Rectal smooth muscle tissue (tissue), 1 donor: Measurements from ENCODE around the gene CEACAM4.
"Not testable (repeated sequence)": the region's sequence is repeated elsewhere in the genome, so short reads cannot be mapped to it uniquely, and the experiment has no call there.

Source experiments
- H3K27ac ChIP-seq: one replicate; pipeline ENCODE4 v1.7.0; 2013; ENCODE audit warnings: low read depth, low read length, inconsistent platforms
- H3K27me3 ChIP-seq: one replicate; pipeline ENCODE4 v1.7.0; 2013; ENCODE audit warnings: low read length; ENCODE audit not compliant: control insufficient read depth, insufficient read depth
- H3K36me3 ChIP-seq: one replicate; pipeline ENCODE4 v1.7.0; 2013; ENCODE audit warnings: low read length; ENCODE audit not compliant: control insufficient read depth, insufficient read depth
- H3K4me1 ChIP-seq: one replicate; pipeline ENCODE4 v1.7.0; 2013; ENCODE audit warnings: low read length; ENCODE audit not compliant: control insufficient read depth, insufficient read depth
- H3K4me3 ChIP-seq: one replicate; pipeline ENCODE4 v1.7.0; 2013; ENCODE audit warnings: low read length
- H3K9ac ChIP-seq: one replicate; pipeline ENCODE4 v1.7.0; 2013; ENCODE audit warnings: low read length

The CEACAM4 gene

DNA sequence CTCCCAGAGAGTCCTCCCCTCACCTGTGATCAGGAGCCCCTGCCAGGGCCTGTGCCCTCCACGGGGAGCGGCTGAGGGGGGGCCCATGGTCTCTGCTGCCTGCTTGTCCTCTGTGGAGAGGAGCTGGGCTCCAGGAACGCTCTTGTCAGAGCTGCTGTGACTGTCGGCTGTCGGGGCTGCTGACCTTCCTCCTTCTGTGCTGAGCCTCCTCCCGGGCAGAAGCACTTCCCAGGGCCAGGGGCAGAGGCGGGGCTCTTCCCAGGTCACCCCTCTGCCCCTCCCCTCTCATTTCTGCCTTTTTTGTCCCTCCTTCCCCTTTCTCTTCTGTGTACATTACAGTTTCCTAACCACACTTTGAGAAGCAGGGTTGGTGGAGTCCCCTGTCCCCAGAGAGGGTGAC, at the start of gene CEACAM4:
TSS of gene CEACAM4 (minus strand) at position 198 of the 400 bp plus-strand sequence. CDS start at position 87, 111 bp downstream.
- Histone ChIP-seq H3K27me3 (no peaks in the 10 kb centered on the region), H3K27ac (no peak within 1 kb of the TSS), H3K36me3 (no peaks in the 10 kb centered on the region), H3K4me1 (no peaks in the 10 kb centered on the region), H3K9ac (no peak within 1 kb of the TSS), H3K4me3 (no peak within 1 kb of the TSS)

GRCh38 chr19:41671486-41671885, 44.6 kb upstream of the CEACAM4 start:
- Histone ChIP-seq H3K36me3 (no peaks in the 10 kb centered on the region), H3K4me1 (no peaks in the 10 kb centered on the region), H3K27me3 (no peaks in the 10 kb centered on the region), H3K4me3 (no peak overlapping the region), H3K9ac (no peak overlapping the region), H3K27ac (no peak overlapping the region)

DNA sequence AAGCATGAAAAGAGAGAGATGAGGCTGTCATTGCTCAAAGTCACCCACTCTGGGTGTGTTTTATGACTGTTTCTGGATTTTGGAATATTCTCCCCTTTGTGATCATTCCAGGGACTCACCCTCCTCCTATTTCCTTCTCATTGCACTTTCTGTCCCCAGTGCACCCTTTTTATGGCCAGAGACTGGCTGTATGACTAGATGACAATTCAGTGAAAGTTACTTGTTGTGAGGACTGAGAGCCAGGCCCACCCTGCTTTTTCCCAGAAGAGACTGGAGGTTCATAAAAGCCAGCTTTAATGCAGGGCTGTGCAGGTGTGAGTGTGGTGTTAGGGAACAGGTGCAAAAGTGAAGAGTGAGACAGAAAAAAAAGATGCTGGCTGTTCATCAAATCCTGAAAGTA, 43.9 kb upstream of the CEACAM4 start:
- no peaks in the 10 kb centered on the region for H3K4me1 ChIP-seq
- H3K27me3 ChIP-seq, result no peaks in the 10 kb centered on the region
- no peaks in the 10 kb centered on the region for H3K36me3 ChIP-seq
- no peak overlapping the region for H3K4me3 ChIP-seq
- H3K9ac ChIP-seq, result no peak overlapping the region
- no peak overlapping the region for H3K27ac ChIP-seq

GRCh38 chr19:41668315-41668714, 41.4 kb upstream of the CEACAM4 start:
- Histone ChIP-seq H3K36me3 (no peaks in the 10 kb centered on the region), H3K27me3 (no peaks in the 10 kb centered on the region), H3K4me3 (no peak overlapping the region), H3K9ac (no peak overlapping the region), H3K27ac (no peak overlapping the region), H3K4me1 (no peaks in the 10 kb centered on the region)

DNA sequence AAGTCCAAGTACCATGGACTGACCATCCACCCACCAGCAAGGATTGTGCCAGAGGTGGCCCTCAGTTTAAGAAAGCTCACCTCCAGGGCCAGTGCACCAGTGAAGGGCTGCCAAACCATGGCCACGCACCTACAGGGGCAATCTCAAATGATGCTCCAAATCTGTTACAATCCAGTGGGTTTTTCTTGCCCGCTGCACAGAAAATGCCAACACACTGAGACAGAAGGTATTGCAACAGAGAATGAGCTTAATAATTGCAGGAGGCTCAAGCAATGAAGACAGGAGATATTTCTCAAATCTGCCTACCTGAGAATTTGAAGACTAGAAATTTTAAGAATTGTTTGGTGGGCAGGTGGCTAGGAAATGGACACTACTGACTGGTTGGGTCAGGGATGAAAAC, 39.2 kb upstream of the CEACAM4 start:
- no peak overlapping the region for H3K4me3 ChIP-seq
- no peaks in the 10 kb centered on the region for H3K4me1 ChIP-seq
- H3K27ac ChIP-seq, result no peak overlapping the region
- no peak overlapping the region for H3K9ac ChIP-seq
- H3K36me3 ChIP-seq, result no peaks in the 10 kb centered on the region
- H3K27me3 ChIP-seq, result no peaks in the 10 kb centered on the region

- H3K27ac ChIP-seq, result no peak overlapping the region
- no peaks in the 10 kb centered on the region for H3K36me3 ChIP-seq
- no peak overlapping the region for H3K9ac ChIP-seq
- H3K27me3 ChIP-seq, result peaks cover 3% of the 10 kb centered on the region
- H3K4me1 ChIP-seq, result no peaks in the 10 kb centered on the region
- no peak overlapping the region for H3K4me3 ChIP-seq
Measured at GRCh38 chr19:41657157-41657556, 30.3 kb upstream of the CEACAM4 start.

DNA sequence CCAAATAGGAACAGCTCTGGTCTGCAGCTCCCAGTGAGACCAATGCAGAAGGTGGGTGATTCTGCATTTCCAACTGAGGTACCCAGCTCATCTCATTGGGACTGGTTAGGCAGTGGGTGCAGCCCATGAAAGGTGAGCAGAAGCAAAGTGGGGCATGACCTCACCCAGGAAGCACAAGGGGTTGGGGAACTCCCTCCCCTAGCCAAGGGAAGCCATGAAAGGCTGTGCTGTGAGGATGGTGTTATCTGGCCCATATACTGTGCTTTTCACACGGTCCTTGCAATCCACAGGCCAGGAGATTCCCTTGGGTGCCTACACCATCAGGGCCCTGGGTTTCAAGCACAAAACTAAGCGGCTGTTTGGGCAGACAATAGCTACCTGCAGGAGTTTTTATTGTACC, 29.9 kb upstream of the CEACAM4 start:
- H3K27ac ChIP-seq, H3K27me3 ChIP-seq, H3K4me3 ChIP-seq, H3K36me3 ChIP-seq, H3K4me1 ChIP-seq, H3K9ac ChIP-seq: not testable (repeated sequence)

DNA sequence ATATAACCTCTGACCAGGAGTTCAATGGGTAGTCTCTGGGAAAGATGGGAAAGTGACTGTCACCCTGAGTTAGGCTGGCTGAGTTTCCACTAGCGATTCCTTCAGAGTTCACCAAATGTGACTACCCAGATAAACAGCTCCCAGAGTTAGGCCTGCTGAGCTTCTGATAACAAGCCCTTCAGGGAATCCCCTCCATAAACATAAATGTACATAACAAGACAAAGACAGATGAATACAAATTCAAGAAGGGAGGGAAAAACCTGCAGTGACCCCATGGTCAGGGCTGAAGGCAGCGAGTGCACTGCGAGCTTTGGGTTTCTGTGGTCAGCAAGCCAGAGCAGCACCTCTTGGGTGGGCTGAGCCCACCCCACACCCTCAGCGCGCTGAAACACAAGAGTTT, 25.4 kb upstream of the CEACAM4 start:
- Histone ChIP-seq H3K27me3 (peaks cover 3% of the 10 kb centered on the region), H3K4me3 (no peak overlapping the region), H3K27ac (no peak overlapping the region), H3K9ac (no peak overlapping the region), H3K4me1 (no peaks in the 10 kb centered on the region), H3K36me3 (no peaks in the 10 kb centered on the region)

- Histone ChIP-seq H3K4me3 (no peak overlapping the region), H3K27ac (no peak overlapping the region), H3K9ac (no peak overlapping the region), H3K4me1 (no peaks in the 10 kb centered on the region), H3K27me3 (peaks cover 3% of the 10 kb centered on the region), H3K36me3 (no peaks in the 10 kb centered on the region)
Measured at GRCh38 chr19:41649827-41650226, 23.0 kb upstream of the CEACAM4 start.

DNA sequence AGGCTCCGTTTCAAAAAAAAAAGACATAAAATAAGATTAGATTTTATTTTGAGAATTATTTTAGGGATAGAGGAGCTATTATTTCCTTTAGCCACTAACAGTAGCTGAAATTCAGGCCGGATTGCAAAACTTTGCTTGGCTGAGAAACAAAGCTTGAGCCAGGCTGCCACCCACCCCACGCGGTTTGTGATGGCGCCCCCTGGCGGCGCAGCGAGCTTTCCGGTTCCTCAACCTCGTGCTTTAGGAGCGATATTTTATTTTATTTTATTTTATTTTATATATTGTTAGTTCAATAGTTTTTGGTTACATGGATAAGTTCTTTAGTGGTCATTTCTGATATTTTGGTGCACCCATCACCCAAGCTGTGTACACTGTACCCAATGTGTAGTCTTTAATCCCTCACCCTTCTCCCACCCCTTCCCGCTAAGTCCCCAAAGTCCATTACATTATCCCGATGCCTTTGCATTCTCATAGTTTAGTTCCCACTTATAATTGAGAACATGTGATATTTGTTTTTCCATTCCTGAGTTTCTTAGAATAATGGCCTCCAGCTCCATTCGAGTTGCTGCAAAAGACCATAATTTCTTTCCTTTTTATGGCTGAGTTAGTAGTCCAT, 19.8 kb upstream of the CEACAM4 start:
- Histone ChIP-seq H3K9ac (no peak overlapping the region), H3K4me3 (no peak overlapping the region), H3K4me1 (no peaks in the 10 kb centered on the region), H3K27ac (no peak overlapping the region), H3K27me3 (no peaks in the 10 kb centered on the region), H3K36me3 (no peaks in the 10 kb centered on the region)

DNA sequence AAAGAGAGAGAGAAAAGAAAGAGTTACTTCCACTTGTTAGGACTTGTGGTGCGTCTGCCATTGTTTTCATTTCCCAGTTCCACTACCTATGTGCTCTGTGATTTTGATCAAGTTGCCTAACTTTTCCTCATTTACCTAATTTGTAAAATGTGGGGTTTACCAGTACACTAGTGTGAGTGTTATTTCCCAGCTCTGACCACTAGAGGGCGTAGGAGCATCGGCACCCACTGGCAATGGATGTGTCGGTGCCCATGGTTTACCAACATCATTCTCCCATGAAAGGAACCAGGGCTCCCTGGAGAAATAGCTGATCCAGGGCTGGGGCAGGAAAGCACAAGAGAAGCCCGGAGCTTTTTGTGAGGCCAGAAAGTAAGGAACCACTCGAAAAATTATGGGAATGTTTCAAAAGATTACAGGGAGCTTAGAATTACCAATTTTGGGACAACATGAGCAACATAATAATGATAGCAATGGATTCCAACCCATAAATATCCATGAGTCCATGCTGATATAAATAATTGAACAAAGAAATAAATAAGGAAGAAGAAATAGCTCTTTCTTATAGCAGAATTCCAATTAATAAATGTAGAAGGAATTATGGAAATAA, 15.1 kb upstream of the CEACAM4 start:
- no peak overlapping the region for H3K27ac ChIP-seq
- H3K36me3 ChIP-seq, result no peaks in the 10 kb centered on the region
- H3K9ac ChIP-seq, result no peak overlapping the region
- no peak overlapping the region for H3K4me3 ChIP-seq
- H3K4me1 ChIP-seq, result no peaks in the 10 kb centered on the region
- H3K27me3 ChIP-seq, result peaks cover 6% of the 10 kb centered on the region

DNA sequence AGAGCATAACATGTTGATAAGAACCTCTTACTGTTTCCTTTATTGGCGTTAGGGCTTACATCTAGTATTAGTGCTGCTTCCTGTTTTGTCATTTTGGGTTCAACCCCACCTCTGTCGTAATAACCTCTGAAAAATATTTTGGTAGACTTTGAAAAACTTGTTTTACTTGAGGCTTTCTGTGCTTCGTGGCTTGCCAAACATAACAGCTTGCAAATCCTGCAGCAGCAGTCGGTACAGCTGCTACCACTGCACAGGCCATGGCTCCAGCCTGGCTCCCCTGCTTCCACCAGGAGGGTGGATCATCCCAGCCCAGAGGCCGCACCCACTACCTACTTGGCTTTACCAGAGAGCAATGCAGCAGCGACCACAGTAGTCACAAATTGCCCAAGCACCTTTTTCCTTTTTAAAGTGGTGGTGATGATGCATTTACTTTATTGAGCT, 11.8 kb upstream of the CEACAM4 start:
- no peak overlapping the region for H3K4me3 ChIP-seq
- no peak overlapping the region for H3K9ac ChIP-seq
- H3K4me1 ChIP-seq, result no peaks in the 10 kb centered on the region
- peaks cover 6% of the 10 kb centered on the region for H3K27me3 ChIP-seq
- H3K36me3 ChIP-seq, result no peaks in the 10 kb centered on the region
- no peak overlapping the region for H3K27ac ChIP-seq

- Histone ChIP-seq H3K27me3 (peaks cover 6% of the 10 kb centered on the region), H3K27ac (no peak overlapping the region), H3K9ac (no peak overlapping the region), H3K4me1 (no peaks in the 10 kb centered on the region), H3K36me3 (no peaks in the 10 kb centered on the region), H3K4me3 (no peak overlapping the region)
Measured at GRCh38 chr19:41637484-41637883, 10.6 kb upstream of the CEACAM4 start.
